AG04449 (cell line): ENCODE results near the gene E2F4.
A peak's percentile ranks its signal among the peaks of the same experiment; 100 is the strongest.

Experiments used
- CTCF ChIA-PET: fragments of 350-600 bp; formaldehyde crosslinking; extraction: SDS; loops from one replicate; lab custom pipeline; 2021; ENCODE audit warnings: antibody characterized with exemption; lab: Yijun Ruan, JAX
- POLR2A ChIA-PET: fragments of 400-600, 350-600 bp; formaldehyde crosslinking; extraction: SDS; loops from one replicate; lab custom pipeline; 2020; ENCODE audit warnings: antibody characterized with exemption, inconsistent platforms; lab: Yijun Ruan, JAX
- DNase-seq: peaks from one replicate; pipeline ENCODE4 v3.0.0-alpha.2; 2010; ENCODE audit warnings: low read depth, low spot score
- H3K4me3 ChIP-seq: 2 replicates; pipeline ENCODE4 v1.5.1; 2011; ENCODE audit warnings: low read depth, mild to moderate bottlenecking, control low read depth, low read length
- TF ChIP-seq, protein P1 (sequence below): IDR thresholded peaks from one replicate; pipeline ENCODE4 v1.5.1; 2011; ENCODE audit warnings: mild to moderate bottlenecking, moderate library complexity, low read length, control low read depth, inconsistent platforms; ENCODE audit not compliant: insufficient read depth; ENCODE audit errors: missing control alignments

Gene E2F4

DNA sequence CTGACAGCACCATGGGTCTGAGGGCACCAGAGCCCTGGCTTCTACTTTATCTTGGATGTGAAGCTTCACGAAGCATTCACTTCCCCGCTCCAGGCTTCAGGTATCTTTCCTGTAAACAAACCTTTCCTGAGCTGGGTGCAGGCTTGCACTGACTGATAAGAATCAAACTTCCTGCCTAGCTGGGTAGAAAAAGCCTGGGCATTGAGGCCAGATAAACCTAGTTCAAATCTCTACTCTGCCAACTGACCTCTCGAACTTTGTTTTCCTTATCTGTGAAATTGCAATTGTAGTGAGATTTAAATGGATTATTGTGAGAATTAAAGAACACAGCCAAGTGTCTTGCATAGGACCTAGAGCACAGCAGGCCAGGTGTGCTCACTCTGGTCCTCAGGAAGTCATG, 32.0 kb downstream of the E2F4 start:
- POLR2A ChIA-PET = interaction anchor here (0.6 to 1.3 kb wide), 3 partner anchors 14 to 22 kb away, joined by 3 to 4 read pairs (median 3); no protein-coding TSS in a partner anchor
- no peak for DNase-seq
- TF ChIP-seq, protein P1, sequence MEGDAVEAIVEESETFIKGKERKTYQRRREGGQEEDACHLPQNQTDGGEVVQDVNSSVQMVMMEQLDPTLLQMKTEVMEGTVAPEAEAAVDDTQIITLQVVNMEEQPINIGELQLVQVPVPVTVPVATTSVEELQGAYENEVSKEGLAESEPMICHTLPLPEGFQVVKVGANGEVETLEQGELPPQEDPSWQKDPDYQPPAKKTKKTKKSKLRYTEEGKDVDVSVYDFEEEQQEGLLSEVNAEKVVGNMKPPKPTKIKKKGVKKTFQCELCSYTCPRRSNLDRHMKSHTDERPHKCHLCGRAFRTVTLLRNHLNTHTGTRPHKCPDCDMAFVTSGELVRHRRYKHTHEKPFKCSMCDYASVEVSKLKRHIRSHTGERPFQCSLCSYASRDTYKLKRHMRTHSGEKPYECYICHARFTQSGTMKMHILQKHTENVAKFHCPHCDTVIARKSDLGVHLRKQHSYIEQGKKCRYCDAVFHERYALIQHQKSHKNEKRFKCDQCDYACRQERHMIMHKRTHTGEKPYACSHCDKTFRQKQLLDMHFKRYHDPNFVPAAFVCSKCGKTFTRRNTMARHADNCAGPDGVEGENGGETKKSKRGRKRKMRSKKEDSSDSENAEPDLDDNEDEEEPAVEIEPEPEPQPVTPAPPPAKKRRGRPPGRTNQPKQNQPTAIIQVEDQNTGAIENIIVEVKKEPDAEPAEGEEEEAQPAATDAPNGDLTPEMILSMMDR = no peak
- CTCF ChIA-PET = interaction anchor here (1.0 to 1.5 kb wide), 4 partner anchors 11 to 36 kb away, joined by 3 to 5 read pairs (median 3); partner anchors contain the start of gene ELMO3
- H3K4me3 ChIP-seq = no peak overlapping the region

DNA sequence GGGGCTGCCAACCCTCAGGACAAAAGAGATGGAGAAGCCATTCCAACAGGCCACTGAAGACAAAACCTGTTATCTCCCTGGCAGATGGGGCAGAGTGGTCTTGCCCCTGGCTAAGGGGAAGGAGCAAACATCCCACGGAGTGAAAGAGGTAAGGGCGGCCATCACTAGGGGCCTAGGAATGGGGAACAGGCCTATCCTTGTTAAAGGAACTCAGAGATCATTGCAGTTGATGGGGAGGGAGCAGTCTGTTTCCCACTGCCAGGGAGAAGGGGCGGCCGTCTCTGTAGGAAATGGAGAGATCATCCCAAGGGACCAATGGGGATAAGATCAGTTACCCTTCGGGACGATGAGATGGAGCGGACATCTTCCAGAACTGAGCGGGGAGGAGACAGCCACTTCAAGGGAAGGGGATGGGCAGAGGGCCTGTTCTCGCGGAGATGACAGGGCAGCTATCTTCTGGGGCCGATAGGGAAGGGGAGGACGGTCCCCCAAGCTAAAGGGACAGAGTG, 34.4 kb downstream of the E2F4 start:
- H3K4me3 ChIP-seq = peak overlapping the region; percentile 98
- POLR2A ChIA-PET = interaction anchor here (0.6 to 4.3 kb wide), 11 partner anchors 8 to 108 kb away, joined by 3 to 20 read pairs (median 6); partner anchors contain the start of genes FHOD1 and SLC9A5
- DNase-seq = no peak
- CTCF ChIA-PET = interaction anchor here (0.9 to 2.4 kb wide), 11 partner anchors 9 to 248 kb away, joined by 3 to 8 read pairs (median 3); partner anchors contain the start of genes FHOD1 and SLC9A5
- TF ChIP-seq, protein P1 = no peak

DNA sequence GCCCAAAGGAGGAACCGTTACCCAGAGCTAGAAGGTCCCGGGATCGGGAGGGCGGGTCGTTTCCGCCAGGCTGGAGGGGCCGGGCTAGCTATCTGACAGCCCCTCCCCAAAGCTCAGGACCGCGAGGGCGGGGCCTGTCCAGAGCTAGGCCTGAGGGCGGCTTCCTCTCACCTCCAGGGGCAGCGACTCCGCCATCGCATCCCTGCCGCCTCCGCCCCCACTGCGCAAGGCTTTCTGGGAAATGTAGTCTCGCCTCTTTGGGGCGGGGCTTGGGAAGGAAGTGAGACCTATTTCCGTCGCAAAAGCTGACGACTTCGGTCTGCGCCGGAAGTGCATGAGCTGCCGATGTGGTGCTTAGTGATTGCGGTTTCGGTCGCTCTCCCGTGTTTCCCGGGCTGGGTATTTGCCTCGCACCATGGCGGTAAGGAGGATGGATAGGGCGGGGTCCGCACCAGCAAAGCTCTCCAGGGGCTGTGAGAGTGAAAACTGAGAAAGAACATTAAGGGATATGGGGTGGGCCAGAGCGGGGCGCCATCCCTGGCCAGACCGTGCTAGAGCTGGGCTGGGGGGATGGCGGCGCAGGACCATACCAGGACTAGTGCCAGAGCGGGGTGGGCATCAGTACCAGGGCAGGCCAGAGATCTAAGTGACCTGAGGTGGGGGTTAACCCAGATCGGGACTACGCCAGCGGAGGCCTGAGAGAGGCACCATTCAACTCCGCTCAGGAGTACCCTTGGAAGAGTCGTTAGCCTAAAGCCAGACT, 35.0 kb downstream of the E2F4 start, which contains the start of gene TMEM208:
TSS of gene TMEM208 (plus strand) at position 327 of the 763 bp plus-strand sequence. CDS start at position 416, 89 bp downstream.
- TF ChIP-seq, protein P1 = peak; percentile 38
- CTCF ChIA-PET = interaction anchor here (0.9 to 2.4 kb wide), 16 partner anchors 9 to 249 kb away, joined by 3 to 8 read pairs (median 3); partner anchors contain the start of genes FHOD1, SLC9A5 and ZDHHC1
- POLR2A ChIA-PET = interaction anchor here (0.6 to 4.3 kb wide), 13 partner anchors 8 to 109 kb away, joined by 3 to 20 read pairs (median 3); partner anchors contain the start of genes FHOD1 and SLC9A5
- peak; percentile 84 for DNase-seq
- peak within 1 kb of the TSS; percentile 98 for H3K4me3 ChIP-seq

DNA sequence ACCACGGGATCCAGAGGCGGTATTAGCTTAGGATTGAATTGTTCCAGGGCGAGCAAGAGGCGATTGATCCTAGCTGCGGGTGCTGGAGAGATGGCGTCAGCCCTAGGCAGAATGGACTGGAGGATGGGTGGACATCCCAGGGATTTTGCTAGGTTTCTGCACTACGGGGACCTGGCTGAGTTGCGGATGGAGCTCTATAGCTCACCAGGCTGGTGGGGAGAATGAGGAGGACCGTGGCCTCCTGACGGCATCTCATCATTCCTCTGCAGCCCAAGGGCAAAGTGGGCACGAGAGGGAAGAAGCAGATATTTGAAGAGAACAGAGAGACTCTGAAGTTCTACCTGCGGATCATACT, 35.6 kb downstream of the E2F4 start:
- TF ChIP-seq, protein P1 = no peak
- POLR2A ChIA-PET = interaction anchor here (1.1 to 4.3 kb wide), 7 partner anchors 9 to 23 kb away, joined by 3 to 20 read pairs (median 9); partner anchors contain the start of genes FHOD1 and SLC9A5
- CTCF ChIA-PET = interaction anchor here (1.0 to 2.4 kb wide), 11 partner anchors 11 to 235 kb away, joined by 3 to 8 read pairs (median 4); partner anchors contain the start of genes FHOD1, SLC9A5 and ZDHHC1
- peak overlapping the region; percentile 98 for H3K4me3 ChIP-seq
- DNase-seq = no peak

DNA sequence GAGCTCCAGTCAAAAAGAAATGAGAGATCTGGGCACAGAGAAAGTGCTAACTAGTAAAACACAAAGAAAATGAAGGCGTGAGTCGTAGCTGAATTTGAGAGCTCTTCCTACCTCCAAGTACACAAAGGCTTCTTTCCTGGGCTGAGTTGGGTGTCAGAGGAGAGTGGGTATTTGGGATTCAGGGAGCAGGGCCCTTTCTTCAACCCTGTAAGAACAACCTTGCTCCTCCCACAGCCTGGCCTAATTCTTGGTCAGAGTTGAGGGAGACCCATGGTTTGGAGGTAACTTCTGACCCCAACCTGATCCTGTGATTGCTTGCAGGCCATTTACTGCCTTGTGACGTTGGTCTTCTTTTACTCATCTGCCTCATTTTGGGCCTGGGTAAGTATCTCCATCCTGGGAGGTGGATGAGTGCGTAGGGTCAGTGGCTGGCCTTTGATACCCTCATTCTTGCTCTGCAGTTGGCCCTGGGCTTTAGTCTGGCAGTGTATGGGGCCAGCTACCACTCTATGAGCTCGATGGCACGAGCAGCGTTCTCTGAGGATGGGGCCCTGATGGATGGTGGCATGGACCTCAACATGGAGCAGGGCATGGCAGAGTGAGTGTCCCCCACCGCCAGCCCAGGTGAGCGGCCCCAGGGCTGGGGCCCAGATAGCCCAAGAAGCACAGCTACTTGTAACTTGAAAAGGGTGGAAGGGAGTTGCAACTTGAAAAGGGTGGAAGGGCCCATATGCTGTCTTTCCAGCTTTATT, 36.3 kb downstream of the E2F4 start:
- no peak for DNase-seq
- TF ChIP-seq, protein P1 = no peak
- CTCF ChIA-PET = interaction anchor here (1.0 to 2.4 kb wide), 7 partner anchors 12 to 188 kb away, joined by 3 to 8 read pairs (median 4); partner anchors contain the start of genes FHOD1, SLC9A5 and ZDHHC1
- H3K4me3 ChIP-seq = peak overlapping the region; percentile 98
- POLR2A ChIA-PET = interaction anchor here (1.1 to 4.3 kb wide), 5 partner anchors 9 to 20 kb away, joined by 3 to 20 read pairs (median 7); partner anchors contain the start of genes FHOD1 and SLC9A5
